SU-DHL-6 (cell line): ENCODE data around the gene EXOC4.

ENCODE experiments used
- CTCF ChIP-seq: fragments of 200-600 bp; sonication (generic); IDR thresholded peaks from one replicate; pipeline ENCODE4 v1.5.1; 2017; ENCODE audit warnings: antibody characterized with exemption, mild to moderate bottlenecking, low read length, moderate library complexity; ENCODE audit not compliant: insufficient read depth, poor library complexity, severe bottlenecking
- EZH2phosphoT487 ChIP-seq: fragments of 200-600 bp; sonication (generic), shearing (Covaris generic); conservative IDR thresholded peaks from 2 replicates; pipeline ENCODE4 v1.6.1; 2018; ENCODE audit warnings: mild to moderate bottlenecking, antibody characterized with exemption, low read length, moderate library complexity, mixed read lengths

GRCh38 chr7:133698127-133698526 lies 445.2 kb downstream of the EXOC4 start:
- TF ChIP-seq CTCF = no peak
- no peak for TF ChIP-seq EZH2phosphoT487
